ENCODE measurements around the gene EPS8. TPM values are rescaled to one million over a fixed set of nuclear protein-coding genes. Genes with fewer than 3 reads are reported as not detected.

EPS8 gene
- total and polyA plus RNA-seq, 4 donors, result 56.0 to 165 (median 129) TPM

DNA sequence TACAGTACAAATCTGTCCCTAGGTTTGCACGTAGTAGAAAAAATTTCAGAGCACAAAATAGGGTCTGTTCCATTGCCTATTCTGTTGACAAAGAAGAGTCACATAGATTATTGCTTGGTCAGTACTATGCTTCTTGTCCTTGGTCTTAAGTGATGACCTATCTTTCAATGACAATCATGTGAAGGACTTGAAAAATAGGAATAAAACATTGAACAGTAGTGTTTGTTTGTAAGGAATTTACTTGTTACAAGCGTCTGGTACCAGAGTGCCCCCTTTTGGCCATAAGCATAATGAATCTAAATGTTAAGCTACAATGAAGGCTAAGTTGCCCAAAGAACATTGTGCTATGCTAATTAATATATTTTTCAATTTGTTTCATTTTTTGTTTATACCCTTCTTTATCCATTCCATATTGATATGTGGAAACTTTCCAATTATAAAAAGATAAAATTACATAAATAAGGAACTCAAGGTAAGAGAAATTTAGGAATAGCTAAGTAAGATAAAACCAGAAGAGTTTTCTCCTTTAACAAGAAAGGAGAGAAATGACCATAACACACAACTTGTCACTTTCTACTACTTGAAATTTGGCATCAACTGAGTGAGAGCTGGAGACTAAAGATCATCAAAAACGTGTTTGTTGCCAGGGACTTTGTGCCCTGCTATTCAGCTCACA is 204.7 kb downstream of the EPS8 start:
- peak; percentile 55 for ATAC-seq (ENCODE audit: low FRiP score)
- Histone ChIP-seq H3K36me3 (ENCODE audit: control insufficient read depth in 1 of 2, insufficient read depth in 2 of 2, low read length in 1 of 2) (peaks cover 0 to 11% of the 10 kb centered on the region in 2 donors), H3K4me1 (ENCODE audit: control insufficient read depth in 1 of 2, insufficient read depth in 2 of 2, low read length in 2 of 2) (no peaks in the 10 kb centered on the region), H3K27ac (ENCODE audit: low read depth in 1 of 2, low read length in 2 of 2) (no peak overlapping the region), H3K27me3 (ENCODE audit: control insufficient read depth in 1 of 2, insufficient read depth in 2 of 2, low read length in 1 of 2) (no peaks in the 10 kb centered on the region), H3K9me3 (ENCODE audit: control insufficient read depth, low read length) (peaks cover 1% of the 10 kb centered on the region), H3K4me3 (ENCODE audit: low read length in 2 of 2) (no peak overlapping the region)
- intact Hi-C loops (cut with DNase I), result loop anchor here (5.0 kb wide), 1 partner anchor 307 kb away; no protein-coding TSS in a partner anchor
- DNase-seq, result no peak
- 27 to 30% methylated on average over 3 of the region's 3 CpGs for WGBS, 2 donors

DNA sequence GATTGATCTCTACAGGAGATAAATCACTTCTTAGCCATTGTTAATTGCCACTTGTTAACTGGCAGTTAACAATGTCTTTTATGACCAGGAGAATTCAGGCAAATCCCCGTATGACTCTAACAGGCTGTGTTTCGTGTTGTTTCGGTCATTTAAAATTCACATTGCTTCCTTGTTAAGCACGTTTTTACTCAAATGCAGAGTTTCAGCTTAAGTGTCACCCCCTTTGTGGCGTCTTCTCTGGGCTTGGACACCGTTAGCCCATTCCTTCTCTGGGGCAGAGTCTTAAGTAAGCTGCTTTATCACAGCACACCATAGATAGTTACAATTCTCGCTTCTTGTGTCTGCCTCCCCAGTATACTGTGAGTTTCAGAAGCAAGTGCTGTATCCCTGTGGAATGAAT is 205.4 kb downstream of the EPS8 start:
- Histone ChIP-seq H3K27me3 (ENCODE audit: control insufficient read depth in 1 of 2, insufficient read depth in 2 of 2, low read length in 1 of 2) (no peaks in the 10 kb centered on the region), H3K27ac (ENCODE audit: low read depth in 1 of 2, low read length in 2 of 2) (no peak overlapping the region)

GRCh38 chr12:15581006-15581405 is 208.2 kb downstream of the EPS8 start:
- Histone ChIP-seq H3K36me3 (ENCODE audit: control insufficient read depth in 1 of 2, insufficient read depth in 2 of 2, low read length in 1 of 2) (peaks cover 0 to 4% of the 10 kb centered on the region in 2 donors), H3K27me3 (ENCODE audit: control insufficient read depth in 1 of 2, insufficient read depth in 2 of 2, low read length in 1 of 2) (no peaks in the 10 kb centered on the region), H3K4me1 (ENCODE audit: control insufficient read depth in 1 of 2, insufficient read depth in 2 of 2, low read length in 2 of 2) (no peaks in the 10 kb centered on the region), H3K4me3 (ENCODE audit: low read length in 2 of 2) (no peak overlapping the region), H3K27ac (ENCODE audit: low read depth in 1 of 2, low read length in 2 of 2) (no peak overlapping the region), H3K9me3 (ENCODE audit: control insufficient read depth, low read length) (no peaks in the 10 kb centered on the region)
- 17 to 25% methylated on average over 5 to 6 of the region's 6 CpGs for WGBS, 2 donors
- intact Hi-C loops (cut with DNase I), result loop anchor here in 1 of 2 donors (5.0 kb wide), 1 partner anchor 304 kb away; no protein-coding TSS in a partner anchor
- no peak for ATAC-seq (ENCODE audit: low FRiP score)
- no peak for DNase-seq

More for the DNA sequence above, 205.4 kb downstream of the EPS8 start:
- intact Hi-C loops (cut with DNase I), result loop anchor here in 1 of 2 donors (1.0 to 5.0 kb wide), 2 partner anchors 52 to 307 kb away; no protein-coding TSS in a partner anchor
- ATAC-seq (ENCODE audit: low FRiP score), result no peak
- WGBS, 2 donors, result 87 to 91% methylated on average over 7 of the region's 7 CpGs
- Histone ChIP-seq H3K9me3 (ENCODE audit: control insufficient read depth, low read length) (peaks cover 1% of the 10 kb centered on the region), H3K4me3 (ENCODE audit: low read length in 2 of 2) (no peak overlapping the region), H3K36me3 (ENCODE audit: control insufficient read depth in 1 of 2, insufficient read depth in 2 of 2, low read length in 1 of 2) (peaks cover 0 to 11% of the 10 kb centered on the region in 2 donors), H3K4me1 (ENCODE audit: control insufficient read depth in 1 of 2, insufficient read depth in 2 of 2, low read length in 2 of 2) (no peaks in the 10 kb centered on the region)
- no peak for DNase-seq

- peaks cover 0 to 4% of the 10 kb centered on the region in 2 donors for H3K36me3 ChIP-seq (ENCODE audit: control insufficient read depth in 1 of 2, insufficient read depth in 2 of 2, low read length in 1 of 2)
- H3K9me3 ChIP-seq (ENCODE audit: control insufficient read depth, low read length), result no peaks in the 10 kb centered on the region
- 70 to 72% methylated on average over 1 of the region's 1 CpG for WGBS, 2 donors
- DNase-seq (no peak), ATAC-seq (ENCODE audit: low FRiP score) (no peak)
- H3K27ac ChIP-seq (ENCODE audit: low read depth in 1 of 2, low read length in 2 of 2), result no peak overlapping the region
- no peak overlapping the region for H3K4me3 ChIP-seq (ENCODE audit: low read length in 2 of 2)
- H3K4me1 ChIP-seq (ENCODE audit: control insufficient read depth in 1 of 2, insufficient read depth in 2 of 2, low read length in 2 of 2), result no peaks in the 10 kb centered on the region
- H3K27me3 ChIP-seq (ENCODE audit: control insufficient read depth in 1 of 2, insufficient read depth in 2 of 2, low read length in 1 of 2), result no peaks in the 10 kb centered on the region
- intact Hi-C loops (cut with DNase I), result loop anchor here in 1 of 2 donors (5.0 kb wide), 1 partner anchor 303 kb away; no protein-coding TSS in a partner anchor
Measured at GRCh38 chr12:15580431-15580830, 208.8 kb downstream of the EPS8 start.

DNA sequence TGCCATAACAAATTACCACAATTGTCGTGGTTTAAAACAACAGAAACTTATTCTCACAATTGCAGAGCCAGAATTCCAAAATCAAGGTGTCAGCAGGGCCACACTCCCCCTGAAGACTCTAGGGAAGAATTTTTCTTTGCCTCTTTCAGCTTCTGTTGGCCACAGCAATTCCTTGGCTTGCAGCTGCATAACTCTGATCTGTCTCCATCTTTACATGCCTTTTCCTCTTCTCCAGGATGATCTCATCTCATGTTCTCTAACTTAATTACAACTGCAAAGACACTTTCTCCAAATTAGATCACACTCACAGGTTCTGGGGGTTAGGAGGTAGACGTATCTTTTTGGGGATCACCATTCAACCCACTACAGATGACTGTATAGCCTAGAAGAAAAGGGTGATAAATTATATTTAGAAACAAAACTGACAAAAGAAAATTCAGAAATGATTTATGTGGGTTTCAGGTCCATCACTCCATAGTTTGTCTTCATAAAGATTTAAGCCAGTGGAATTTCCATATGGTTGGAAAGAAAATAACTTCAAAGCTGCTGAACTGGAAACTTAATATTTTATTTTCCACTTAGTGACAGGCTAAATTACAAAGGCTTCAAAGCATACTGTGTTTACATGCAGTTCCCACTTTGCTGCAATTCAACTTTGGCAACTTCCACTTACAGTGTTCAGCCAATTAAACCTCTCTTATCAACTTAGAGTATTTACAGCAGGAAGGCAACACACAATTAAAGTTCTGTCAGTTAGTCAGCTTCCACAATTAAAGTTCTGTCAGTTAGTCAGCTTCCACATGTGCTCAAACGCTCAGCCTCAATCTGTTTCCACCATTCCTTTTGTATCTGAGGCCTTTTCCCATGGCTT is 213.3 kb downstream of the EPS8 start:
- ATAC-seq (ENCODE audit: low FRiP score), result no peak
- H3K4me3 ChIP-seq (ENCODE audit: low read length in 2 of 2), result no peak overlapping the region
- no peaks in the 10 kb centered on the region for H3K36me3 ChIP-seq (ENCODE audit: control insufficient read depth in 1 of 2, insufficient read depth in 2 of 2, low read length in 1 of 2)
- no peak for DNase-seq
- H3K4me1 ChIP-seq (ENCODE audit: control insufficient read depth in 1 of 2, insufficient read depth in 2 of 2, low read length in 2 of 2), result no peaks in the 10 kb centered on the region
- H3K27ac ChIP-seq (ENCODE audit: low read depth in 1 of 2, low read length in 2 of 2), result no peak overlapping the region
- WGBS, 2 donors, result 65 to 77% methylated on average over 3 of the region's 3 CpGs
- intact Hi-C loops (cut with DNase I), result no loop called here
- H3K9me3 ChIP-seq (ENCODE audit: control insufficient read depth, low read length), result no peaks in the 10 kb centered on the region
- H3K27me3 ChIP-seq (ENCODE audit: control insufficient read depth in 1 of 2, insufficient read depth in 2 of 2, low read length in 1 of 2), result no peaks in the 10 kb centered on the region

DNA sequence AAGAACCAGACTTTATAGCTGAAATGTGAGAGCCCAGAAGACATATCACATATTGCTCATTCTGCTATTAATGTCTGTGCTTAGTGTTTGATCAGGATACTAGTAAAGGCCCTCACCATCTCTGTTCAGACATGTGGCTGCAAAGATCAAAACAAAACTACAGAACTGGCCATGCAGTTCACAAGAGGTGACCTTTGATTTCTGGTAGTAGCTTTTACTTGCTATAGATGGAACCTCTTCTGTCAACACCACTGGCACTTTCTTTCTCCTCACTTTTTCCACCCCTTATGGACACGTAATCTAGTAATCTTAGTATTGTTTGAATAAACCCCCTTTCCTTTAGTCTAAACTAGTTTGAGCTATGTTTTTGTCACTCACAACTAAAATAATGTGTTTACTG is 214.8 kb downstream of the EPS8 start:
- WGBS, 2 donors, result 94 to 97% methylated on average over 1 of the region's 1 CpG
- peaks cover 0 to 2% of the 10 kb centered on the region in 2 donors for H3K36me3 ChIP-seq (ENCODE audit: control insufficient read depth in 1 of 2, insufficient read depth in 2 of 2, low read length in 1 of 2)
- no peaks in the 10 kb centered on the region for H3K9me3 ChIP-seq (ENCODE audit: control insufficient read depth, low read length)
- no peaks in the 10 kb centered on the region for H3K4me1 ChIP-seq (ENCODE audit: control insufficient read depth in 1 of 2, insufficient read depth in 2 of 2, low read length in 2 of 2)
- no peak overlapping the region for H3K4me3 ChIP-seq (ENCODE audit: low read length in 2 of 2)
- H3K27me3 ChIP-seq (ENCODE audit: control insufficient read depth in 1 of 2, insufficient read depth in 2 of 2, low read length in 1 of 2), result no peaks in the 10 kb centered on the region
- no peak overlapping the region for H3K27ac ChIP-seq (ENCODE audit: low read depth in 1 of 2, low read length in 2 of 2)
- ATAC-seq (ENCODE audit: low FRiP score) (no peak), DNase-seq (no peak)
- intact Hi-C loops (cut with DNase I), result no loop called here

Other genes with a start within 250 kb of the EPS8 start
- 10 to 100 TPM; 62.1 to 85.2 TPM for gene STRAP, start 93.0 kb upstream of the EPS8 start, total RNA-seq
- gene STRAP, start 93.0 kb upstream of the EPS8 start, polyA plus RNA-seq, result 100 to 1,000 TPM in 1 of 2 donors, 10 to 100 TPM in 1; 60.2 to 120 TPM
- gene DERA, start 121.9 kb upstream of the EPS8 start, total RNA-seq, result 10 to 100 TPM; 22.4 to 25.0 TPM
- 10 to 100 TPM; 15.5 to 57.2 TPM for gene DERA, start 121.9 kb upstream of the EPS8 start, polyA plus RNA-seq